Glomerular endothelial cell (primary cell): ENCODE results near the gene IKZF1. TPM values are rescaled to one million over a fixed set of nuclear protein-coding genes. Genes with fewer than 3 reads are reported as not detected.

Source experiments
- DNase-seq: peaks from one replicate; pipeline ENCODE4 v3.0.0-alpha.2; 2011; ENCODE audit warnings: low read depth, low spot score; ENCODE audit errors: extremely low read depth
- total RNA-seq: library from RNA; depleted of rRNA; stranded (reverse); fragments of >200 nt; gene quantifications from 2 replicates; pipeline ENCODE4 v1.2.3, GENCODE V29; 2015

Gene IKZF1
- total RNA-seq, 1 donor from 2014 or later, result not detected

DNA sequence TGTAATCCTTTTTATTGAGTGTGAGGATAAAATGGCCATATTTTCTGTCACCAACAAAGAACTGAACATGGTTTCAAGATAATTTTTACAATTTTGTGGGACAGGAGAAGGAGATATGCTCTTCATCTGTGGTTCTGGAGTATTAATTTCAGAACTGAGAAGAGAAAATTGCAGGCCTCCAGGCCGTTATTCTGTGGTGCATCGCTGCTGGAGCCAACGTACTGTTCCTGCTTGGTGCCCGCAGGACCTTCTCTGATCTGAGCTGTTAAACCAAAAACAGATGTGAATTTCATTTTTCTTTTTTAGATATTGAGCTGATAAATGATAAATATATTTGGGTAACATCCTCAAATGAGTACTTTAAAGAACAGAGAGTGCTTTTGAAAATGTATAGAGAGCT is 63.9 kb downstream of the IKZF1 start:
- DNase-seq, result no peak

DNA sequence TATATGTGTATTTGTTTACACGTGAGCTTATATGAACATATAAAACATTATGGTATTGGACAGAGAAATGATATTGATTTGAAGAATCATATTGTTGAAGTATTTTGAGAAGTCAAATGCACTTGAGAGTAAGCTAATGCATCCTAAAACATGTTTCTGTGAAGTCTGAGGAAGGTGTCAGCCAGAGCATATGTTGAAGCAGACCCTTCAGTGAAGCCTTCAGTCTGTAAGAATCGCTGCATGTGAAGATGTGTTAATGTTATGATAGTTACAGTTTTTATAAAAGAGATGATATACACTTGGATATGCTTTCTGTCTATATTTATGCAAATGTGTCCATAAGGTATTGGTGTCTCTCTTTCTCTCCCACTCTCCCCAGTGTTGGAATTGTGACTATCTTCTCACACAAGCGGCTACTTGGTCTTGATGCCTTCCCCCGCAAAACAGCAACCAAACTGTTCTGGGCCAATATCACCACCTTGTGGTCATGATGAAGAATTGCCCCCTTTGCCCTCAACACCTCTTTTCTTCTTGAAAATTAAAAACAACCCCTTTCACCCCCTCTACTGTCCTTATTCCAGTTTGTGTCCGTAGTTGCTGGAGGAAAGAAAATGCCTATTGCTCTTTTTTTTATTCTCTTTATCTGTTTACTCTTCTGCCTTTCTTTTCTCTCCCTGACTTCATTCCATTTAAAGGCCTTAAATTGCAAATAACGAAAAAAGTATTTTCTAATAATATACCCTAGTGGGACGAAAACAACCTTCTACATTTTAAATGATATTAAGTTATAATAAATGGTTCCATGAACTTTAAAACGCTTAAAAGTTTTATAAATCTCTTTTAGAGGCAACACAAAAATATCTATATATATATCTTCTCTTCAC is 64.9 kb downstream of the IKZF1 start:
- peak; percentile 7 for DNase-seq

DNA sequence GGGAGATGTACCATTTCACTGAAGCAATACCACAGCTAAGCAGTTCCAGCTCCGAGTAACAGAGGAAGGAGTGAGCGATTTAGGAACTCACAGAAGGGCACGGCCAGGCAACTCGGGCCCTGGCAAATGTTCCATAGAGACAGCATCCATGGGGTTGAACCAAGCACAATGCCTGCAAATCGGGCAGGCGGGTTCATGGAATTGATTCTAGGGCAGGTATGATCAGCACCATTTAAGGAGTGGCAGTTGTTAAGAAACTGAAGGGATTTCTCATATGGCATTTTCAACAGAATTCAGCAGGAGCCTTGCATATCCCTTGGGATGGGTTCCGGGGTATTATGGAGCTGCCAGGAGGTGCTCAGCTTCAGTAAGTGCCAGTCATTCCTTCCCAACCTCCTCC is 66.4 kb downstream of the IKZF1 start:
- DNase-seq, result no peak

DNA sequence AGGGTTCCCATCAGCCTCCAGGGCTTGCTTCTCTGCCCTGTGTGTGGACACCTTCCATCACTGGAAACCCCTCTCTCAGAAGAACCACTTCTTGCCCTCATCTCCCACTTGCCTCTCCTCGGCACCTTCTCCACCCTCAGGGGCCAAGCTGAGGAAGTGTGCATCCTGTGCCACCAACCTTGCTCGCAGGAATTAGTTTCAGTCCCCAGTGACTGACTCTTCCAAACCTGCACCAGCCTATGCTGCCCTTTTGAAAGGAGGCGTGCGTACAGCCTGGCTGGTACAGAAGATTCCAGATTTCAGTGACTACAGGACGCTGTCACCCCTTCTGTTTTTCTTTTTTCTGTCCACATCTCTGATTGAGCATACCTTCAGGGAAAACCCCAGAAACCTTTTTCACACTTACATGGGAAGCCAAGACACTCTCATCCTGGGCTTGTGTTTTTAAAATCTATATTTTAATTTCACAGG is 67.1 kb downstream of the IKZF1 start:
- no peak for DNase-seq

DNA sequence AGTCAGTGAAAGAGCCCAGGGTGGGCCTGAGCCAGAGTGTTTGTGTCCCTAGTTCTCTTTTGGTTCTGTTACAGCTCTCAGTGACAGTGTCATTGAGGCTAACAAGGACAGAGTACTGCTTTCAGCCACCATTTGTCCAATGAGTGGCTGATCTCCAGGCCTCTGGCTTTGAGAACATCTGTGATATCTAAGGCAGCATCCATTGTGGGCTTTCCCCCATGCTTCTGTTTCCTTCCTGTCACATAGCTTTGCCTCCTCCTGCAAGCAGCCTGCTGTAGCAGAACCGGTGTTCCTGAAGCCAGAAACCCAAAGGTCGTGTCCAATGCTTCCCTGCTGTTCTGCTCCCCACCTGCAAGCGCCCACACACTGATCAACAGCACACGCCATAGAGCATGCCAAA is 68.4 kb downstream of the IKZF1 start:
- DNase-seq, result no peak

DNA sequence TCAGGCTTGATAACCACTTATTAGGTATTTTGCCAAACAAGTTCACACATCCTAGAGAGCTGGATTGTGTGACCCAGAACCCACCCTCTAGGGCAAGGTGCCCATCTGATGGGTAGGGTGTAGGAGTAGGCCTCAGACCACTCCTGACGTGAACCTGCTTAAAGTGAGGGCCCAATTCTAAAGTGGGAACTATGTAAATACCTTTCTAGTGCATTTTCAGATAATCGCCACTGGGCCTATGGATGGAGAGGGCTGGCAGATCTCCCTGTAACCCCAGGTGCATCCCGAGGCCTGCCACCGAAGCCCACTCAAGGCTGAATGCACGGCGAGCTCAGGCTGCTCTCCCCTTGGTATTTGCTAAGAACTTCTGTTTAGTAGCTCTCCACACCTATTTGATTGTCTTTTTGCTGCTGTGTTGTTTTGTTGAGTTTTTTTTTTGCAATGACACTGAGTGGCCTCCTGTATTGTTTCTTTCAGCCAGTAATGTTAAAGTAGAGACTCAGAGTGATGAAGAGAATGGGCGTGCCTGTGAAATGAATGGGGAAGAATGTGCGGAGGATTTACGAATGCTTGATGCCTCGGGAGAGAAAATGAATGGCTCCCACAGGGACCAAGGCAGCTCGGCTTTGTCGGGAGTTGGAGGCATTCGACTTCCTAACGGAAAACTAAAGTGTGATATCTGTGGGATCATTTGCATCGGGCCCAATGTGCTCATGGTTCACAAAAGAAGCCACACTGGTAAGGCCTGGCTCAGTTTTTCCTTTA is 71.7 kb downstream of the IKZF1 start:
- DNase-seq, result no peak

DNA sequence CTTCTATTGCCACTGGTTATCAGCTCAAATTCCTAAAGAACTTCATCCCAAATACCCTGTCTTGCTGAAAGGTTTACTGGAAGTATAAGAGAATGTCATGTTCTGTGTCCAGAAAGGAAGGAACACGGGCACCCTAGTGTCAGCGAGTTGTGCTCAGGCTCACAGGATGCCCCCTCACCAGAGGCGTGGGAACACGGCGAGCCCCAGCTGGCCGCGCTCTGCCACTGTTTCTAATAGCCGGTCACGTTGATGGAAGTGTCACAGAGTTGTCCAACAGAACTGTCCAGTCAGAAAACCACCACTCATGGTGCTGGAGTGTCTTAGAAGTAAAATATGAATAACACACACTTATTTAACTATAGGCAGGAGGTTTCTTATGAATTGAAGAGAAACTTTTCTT is 72.8 kb downstream of the IKZF1 start:
- no peak for DNase-seq

DNA sequence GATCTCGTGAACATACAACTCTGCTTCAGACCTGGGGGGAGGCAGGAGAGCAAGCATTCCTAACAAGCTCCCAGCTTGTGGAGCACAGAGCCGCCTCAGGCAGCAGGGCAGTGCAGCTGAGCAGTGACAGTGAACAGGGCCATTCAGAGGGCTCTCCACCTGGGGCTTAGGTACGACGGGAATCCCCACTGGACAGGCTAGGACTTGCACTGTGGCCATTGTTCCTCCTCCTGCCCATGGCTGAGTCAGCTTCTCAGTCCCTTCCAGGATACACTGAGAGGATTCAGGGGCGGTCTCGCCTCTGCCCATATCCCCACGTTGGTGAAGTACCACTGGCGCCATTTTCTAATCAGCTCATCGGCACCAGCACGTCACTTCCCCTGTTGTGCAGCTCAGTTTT is 74.6 kb downstream of the IKZF1 start:
- DNase-seq, result no peak

DNA sequence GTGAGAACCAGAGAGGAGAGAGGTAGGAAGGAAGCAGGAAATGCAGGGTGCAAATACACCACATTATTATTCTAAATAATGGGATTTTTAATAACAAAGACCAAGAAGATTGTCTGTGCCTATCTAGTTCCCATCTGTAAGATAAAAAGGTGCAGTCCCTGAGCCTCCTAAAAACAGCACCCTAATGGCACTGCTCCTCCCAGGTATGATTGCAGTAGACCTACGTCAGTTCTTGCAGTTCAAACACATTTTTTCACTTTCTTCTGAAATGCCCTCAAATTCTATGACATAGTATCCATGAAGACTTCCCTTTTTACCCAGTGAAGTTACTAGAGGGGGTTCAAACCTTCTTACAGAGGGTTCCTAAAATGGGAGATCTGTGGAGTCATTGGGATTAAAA is 75.0 kb downstream of the IKZF1 start:
- no peak for DNase-seq

DNA sequence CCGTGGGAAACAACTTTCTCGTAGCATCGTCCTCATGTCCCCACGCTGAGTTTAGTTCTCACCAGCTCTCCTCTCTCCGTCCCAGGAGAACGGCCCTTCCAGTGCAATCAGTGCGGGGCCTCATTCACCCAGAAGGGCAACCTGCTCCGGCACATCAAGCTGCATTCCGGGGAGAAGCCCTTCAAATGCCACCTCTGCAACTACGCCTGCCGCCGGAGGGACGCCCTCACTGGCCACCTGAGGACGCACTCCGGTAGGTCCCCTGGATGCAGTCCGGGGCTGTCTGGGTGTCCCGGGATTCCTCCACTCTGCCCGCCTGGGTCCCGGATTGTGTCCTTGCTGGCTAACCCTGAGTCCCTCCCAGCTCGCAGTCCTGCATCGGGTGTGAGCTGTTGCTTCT is 77.9 kb downstream of the IKZF1 start:
- DNase-seq, result no peak

DNA sequence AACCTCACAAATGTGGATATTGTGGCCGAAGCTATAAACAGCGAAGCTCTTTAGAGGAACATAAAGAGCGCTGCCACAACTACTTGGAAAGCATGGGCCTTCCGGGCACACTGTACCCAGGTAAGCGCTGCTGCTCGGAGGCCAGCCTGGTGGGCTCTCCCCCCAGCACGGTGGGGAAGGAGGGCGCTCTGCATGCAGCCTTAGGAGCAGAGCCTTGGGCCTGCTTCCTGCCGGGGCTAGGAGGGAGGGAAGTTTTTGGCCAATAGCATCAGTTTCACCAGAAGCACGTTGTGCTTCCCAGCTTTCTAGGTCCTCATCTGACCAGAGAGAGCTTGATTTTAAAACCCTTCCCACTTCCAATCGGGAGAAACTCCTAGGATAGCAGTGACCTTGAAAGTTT is 82.8 kb downstream of the IKZF1 start:
- DNase-seq, result no peak

DNA sequence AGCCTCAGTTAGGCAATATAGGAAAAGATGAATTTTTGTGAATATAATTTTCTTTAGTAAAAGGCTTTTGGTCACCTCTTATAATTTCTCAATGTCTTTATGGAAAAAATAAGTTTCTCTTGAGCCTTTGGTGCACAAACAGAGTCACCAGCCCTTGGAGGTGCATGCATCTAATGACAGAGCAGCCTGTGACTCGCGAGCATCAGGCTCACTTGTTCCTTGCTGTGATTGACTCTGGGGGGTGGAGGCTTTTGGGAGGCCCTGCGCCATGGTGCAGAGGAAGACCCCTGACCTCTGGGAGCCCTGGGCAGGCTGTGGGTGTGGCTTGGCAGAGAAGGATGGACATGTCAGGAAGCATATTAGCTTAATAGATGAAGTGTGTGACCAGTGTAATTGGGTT is 85.4 kb downstream of the IKZF1 start:
- DNase-seq, result no peak

DNA sequence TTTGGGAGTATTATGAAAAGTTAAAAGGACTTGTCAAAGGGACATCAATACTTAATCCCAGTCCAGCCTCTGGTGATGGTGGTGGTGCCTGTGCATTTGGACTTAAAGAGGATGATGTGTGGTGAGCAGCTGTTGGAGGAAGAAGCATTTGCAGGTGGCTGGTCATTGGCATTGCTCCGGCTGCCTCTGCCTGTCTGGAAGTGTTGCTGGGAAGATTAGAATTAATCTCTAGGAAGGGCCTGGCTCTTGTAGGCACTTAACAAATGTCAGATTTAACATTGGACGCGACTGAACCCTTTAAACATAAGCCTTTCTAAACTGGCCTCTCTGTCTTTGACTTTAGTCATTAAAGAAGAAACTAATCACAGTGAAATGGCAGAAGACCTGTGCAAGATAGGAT is 86.9 kb downstream of the IKZF1 start:
- DNase-seq, result no peak

DNA sequence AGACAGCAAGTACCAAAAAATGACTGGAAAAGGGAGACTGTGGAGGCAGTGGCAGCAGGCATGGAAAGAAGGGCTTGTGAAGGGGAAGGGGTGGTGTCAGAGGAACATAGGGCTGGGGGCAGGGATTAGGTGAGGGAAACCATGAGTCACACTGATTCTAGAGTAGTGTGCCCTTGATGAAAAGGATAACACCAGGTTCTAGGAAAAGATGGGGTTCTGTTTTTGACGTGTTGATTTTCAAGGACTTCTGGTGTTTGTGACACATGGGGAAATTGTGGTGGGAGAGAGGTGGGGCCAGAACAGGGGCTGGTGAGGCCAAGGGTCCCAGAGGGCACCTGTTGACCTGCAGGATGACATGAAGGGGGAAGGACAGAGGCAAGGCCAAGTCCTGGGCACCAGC is 88.6 kb downstream of the IKZF1 start:
- DNase-seq, result no peak

DNA sequence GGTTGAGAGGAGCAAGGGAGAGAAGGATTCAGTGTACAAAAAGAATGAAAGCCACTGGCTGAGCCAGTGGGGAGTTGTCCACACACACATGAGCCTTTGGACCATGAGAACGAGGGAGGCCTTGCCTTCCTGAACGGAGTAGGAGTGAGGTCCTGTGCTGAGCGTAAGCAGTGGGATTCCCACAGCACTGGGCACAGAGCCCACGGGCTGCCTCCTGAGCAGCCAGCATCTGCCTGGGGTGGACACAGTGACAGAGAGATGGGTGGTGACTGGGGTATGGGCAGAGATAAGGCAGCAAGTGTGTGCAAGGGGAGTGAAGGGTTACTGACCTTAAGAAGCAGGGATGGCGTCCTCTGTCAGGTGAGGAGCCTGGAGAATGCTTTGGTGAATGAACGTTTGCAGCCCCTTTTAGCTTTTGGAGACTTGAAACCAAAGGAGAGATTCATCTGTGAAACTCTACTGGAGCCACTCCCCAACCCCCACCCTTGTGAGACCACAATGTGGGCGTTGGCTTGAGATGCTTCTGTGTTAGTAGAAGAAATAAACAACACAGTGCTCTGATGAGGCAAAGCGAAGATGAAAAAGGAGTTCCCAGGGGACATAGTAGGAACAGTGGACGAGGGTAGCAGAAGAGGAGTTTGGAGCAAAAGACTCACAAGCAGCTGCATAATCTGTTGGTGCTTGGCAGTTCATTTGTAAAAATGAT is 89.2 kb downstream of the IKZF1 start:
- no peak for DNase-seq

DNA sequence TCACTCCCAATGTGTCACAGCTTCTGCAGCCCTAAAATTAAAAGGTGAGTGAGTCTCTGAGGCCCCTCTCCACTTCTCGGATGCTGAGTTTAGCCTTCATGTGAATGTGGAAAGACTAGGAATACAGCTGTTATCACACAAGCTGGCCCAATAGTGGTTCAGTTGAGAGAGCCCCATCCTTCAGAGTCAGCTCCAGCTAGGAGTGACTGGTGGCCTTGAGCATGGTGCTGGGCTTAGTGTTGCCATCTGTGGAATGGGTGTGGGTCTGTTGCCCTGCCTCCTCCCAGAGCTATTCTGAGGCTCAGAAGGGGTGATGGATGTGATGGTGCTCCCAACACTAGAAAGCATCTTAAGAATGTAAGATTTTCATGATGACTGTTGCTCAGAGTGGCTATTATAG is 89.8 kb downstream of the IKZF1 start:
- no peak for DNase-seq

DNA sequence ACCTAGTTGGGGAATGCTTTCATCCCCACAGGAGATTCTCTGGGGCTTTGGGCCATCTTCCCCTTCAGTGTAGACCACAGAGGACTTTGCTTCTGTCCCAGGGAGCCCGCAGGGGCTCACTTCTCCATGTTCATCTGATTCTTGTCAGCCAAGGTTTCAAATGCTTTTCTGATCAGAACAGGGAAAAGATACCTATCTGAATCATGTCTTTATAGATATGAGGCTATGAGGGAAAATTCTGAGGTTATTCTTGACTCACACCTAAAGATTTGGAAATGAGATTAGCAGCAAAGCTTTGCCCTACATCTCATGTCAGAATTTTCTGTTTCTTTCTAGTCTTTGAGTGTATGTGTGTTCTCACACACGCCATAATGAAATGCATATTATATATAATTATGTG is 92.3 kb downstream of the IKZF1 start:
- no peak for DNase-seq

DNA sequence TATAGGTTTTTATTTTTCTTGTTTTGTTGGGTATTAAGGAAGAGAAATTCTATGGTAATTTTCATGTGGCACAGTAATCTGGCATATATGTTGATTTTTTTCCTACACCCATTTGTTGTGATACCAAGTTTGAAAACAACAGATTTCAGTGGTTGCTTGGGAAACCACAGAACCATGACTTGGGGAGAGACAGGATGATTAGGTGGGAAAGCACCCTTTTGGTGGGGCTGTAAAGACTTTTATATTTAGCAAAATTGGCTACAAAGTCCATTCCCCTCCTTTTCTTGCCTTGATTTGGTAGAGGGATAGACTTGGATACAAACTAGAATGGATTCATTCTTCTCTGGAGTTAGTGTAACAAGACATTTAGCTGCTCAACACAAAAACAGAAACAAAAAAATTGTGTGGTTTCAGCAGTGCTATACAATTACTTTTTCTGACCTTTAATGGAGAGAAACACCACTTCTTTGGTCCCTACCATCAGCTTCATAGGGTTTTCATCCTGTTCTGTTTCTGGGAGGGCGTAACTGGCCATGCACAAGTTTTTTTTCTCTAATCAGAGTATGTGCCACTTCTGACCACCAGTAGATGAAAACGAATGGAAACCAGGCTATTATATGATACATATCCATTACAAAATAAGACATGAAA is 92.9 kb downstream of the IKZF1 start:
- DNase-seq, result no peak

DNA sequence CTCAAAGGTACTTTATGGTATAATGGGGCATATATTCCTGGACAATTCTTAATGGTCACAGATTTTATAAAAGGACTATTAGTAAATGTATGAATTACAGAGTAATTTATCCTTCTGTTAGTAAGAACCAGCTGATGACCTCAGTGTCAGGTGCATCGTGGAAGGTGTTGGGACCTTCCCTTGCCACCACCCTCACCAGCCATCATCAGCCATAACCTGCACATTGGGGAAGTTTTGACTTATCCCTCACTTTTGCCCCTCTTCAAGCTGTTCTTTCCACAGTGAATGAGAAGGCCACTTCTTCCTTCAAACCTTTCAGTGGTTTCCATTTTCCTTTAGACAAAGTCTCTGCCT is 93.4 kb downstream of the IKZF1 start:
- DNase-seq, result no peak

DNA sequence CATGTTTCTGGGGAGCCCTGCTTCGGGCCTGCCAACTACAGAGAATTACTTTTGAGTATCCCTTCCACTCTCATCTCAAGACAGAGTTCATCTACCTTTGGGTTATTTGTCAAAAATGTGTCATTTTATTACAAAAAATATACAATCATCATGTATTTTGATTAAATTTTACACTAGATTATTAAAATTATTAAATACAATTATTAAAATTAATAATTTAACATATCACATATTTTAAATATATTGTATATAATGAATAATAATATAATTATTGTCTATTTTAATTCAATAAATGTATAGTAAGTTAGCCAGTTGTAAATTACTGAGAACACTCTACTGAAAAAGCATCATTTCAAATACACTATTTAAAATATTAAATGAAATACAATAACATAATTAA is 94.7 kb downstream of the IKZF1 start:
- DNase-seq, result no peak

DNA sequence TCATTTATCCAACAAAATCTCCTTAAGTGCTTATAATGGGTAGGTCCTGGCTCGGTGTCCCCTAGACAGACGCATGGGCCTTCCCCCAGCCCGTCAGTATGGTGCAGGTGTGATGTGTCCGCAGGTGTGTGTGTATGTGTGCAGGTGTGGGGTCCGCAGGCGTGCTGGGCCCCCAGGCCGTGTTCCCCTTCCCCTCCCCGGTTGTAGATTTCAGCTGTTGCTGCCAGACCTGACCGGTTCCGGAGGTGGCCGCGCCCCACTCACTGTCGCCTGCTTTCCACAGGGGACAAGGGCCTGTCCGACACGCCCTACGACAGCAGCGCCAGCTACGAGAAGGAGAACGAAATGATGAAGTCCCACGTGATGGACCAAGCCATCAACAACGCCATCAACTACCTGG is 95.1 kb downstream of the IKZF1 start:
- DNase-seq, result no peak
